Measurements from ENCODE around the gene H2BK1. TPM values are rescaled to one million over a fixed set of nuclear protein-coding genes. Genes with fewer than 3 reads are reported as not detected.

H2BK1 gene
- total RNA-seq, 6 experiments from 2014 or later = not detected

DNA sequence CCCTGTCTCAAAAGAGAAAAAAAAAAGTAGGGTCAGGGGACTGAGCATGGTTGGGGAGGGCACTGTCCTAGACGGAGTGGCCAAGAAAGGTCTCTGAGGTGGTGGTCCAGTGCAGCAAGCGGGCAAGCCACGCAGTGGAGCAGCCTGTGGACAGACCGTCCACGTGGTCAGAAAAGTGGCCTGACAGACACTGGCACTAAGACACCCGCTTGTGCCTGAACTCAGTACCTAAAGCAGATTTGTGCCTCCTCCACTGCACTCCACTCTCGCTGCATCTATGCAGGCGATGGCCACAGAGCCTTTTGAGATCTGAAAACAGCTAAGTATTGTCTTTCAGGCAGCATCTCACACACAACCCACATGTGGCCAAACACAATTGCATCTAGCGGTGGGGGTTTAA, 32.1 kb downstream of the H2BK1 start:
- WGBS (ENCODE audit: insufficient coverage, low coverage, low lambda C conversion rate, missing lambda C conversion rate) = 72% methylated on average over 7 of the region's 9 CpGs
- ATAC-seq = no peak

DNA sequence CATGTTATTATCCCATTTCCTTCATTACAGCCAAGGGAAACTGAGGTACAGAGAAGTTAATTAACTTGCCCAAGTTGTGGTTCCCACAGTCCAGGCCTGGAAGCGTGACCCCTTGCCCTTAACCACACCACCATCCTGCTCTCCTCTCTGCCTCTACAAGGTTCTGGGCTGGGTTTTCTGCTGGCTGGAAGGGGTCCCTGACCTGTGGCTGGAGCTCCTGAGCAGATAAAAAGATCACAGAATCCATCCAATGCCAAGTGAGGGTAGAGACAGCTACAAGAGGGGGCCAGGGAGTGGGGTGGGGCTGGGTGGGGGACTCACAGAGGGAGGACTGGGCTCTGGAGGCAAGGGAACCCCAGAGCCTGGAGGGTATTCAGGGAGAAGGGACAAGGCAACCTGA, 33.0 kb downstream of the H2BK1 start:
- no peaks in the 10 kb centered on the region for H3K4me1 ChIP-seq
- TF ChIP-seq, protein P1, sequence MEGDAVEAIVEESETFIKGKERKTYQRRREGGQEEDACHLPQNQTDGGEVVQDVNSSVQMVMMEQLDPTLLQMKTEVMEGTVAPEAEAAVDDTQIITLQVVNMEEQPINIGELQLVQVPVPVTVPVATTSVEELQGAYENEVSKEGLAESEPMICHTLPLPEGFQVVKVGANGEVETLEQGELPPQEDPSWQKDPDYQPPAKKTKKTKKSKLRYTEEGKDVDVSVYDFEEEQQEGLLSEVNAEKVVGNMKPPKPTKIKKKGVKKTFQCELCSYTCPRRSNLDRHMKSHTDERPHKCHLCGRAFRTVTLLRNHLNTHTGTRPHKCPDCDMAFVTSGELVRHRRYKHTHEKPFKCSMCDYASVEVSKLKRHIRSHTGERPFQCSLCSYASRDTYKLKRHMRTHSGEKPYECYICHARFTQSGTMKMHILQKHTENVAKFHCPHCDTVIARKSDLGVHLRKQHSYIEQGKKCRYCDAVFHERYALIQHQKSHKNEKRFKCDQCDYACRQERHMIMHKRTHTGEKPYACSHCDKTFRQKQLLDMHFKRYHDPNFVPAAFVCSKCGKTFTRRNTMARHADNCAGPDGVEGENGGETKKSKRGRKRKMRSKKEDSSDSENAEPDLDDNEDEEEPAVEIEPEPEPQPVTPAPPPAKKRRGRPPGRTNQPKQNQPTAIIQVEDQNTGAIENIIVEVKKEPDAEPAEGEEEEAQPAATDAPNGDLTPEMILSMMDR (IDR thresholded peaks at IDR 0.05) = no peak
- TF ChIP-seq POLR2A (IDR thresholded peaks at IDR 0.05) = no peak
- H3K4me3 ChIP-seq = no peak overlapping the region
- ATAC-seq (no peak), DNase-seq (peak in 1 of 3 donors; percentile 18)
- H3K36me3 ChIP-seq = no peaks in the 10 kb centered on the region
- H3K27ac ChIP-seq = no peak overlapping the region
- H3K27me3 ChIP-seq = peaks cover 0 to 4% of the 10 kb centered on the region in 2 donors
- WGBS (ENCODE audit: insufficient coverage, low coverage, low lambda C conversion rate, missing lambda C conversion rate) = 75% methylated on average over 1 of the region's 1 CpG
- H3K9me3 ChIP-seq = no peaks in the 10 kb centered on the region
- intact Hi-C loops (cut with DNase I) = loop anchor here in 1 of 2 donors (10.0 kb wide), 1 partner anchor 53 kb away; no protein-coding TSS in a partner anchor

More for the DNA sequence above, 32.1 kb downstream of the H2BK1 start:
- Histone ChIP-seq H3K4me1 (no peaks in the 10 kb centered on the region), H3K27ac (no peak overlapping the region), H3K36me3 (no peaks in the 10 kb centered on the region), H3K9me3 (no peaks in the 10 kb centered on the region), H3K27me3 (no peaks in the 10 kb centered on the region), H3K4me3 (no peak overlapping the region)
- TF ChIP-seq, protein P1 (IDR thresholded peaks at IDR 0.05) = no peak
- no peak for TF ChIP-seq POLR2A (IDR thresholded peaks at IDR 0.05)
- intact Hi-C loops (cut with DNase I) = loop anchor here in 1 of 2 donors (10.0 kb wide), 1 partner anchor 53 kb away; no protein-coding TSS in a partner anchor
- peak in 1 of 3 donors; percentile 25 for DNase-seq

DNA sequence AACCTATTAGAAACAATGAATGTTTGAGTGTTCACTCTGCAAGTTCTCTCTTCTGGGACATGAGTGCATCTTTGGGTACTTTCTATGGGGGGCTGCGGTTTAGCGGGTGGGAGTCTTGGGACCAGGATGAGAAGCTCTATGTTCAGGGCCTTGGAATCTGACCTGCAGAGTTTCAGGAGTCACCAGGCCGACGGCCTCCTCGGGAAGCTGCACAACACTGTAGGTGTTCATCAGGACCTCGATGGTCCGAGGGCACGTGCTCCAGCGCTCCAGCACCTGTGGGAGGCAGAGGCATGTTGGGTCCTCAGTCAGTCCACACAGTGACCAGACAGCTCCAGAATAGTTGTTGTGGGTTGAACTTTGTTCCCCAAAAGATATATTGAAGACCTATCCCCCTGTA, 33.9 kb downstream of the H2BK1 start:
- TF ChIP-seq, protein P1 (IDR thresholded peaks at IDR 0.05) = no peak
- no peak for TF ChIP-seq POLR2A (IDR thresholded peaks at IDR 0.05)
- H3K9me3 ChIP-seq = no peaks in the 10 kb centered on the region
- H3K36me3 ChIP-seq = no peaks in the 10 kb centered on the region
- WGBS (ENCODE audit: insufficient coverage, low coverage, low lambda C conversion rate, missing lambda C conversion rate) = 80% methylated on average over 1 of the region's 9 CpGs
- ATAC-seq = no peak
- H3K27ac ChIP-seq = no peak overlapping the region
- H3K4me1 ChIP-seq = no peaks in the 10 kb centered on the region
- DNase-seq = peak in 1 of 3 donors; percentile 28
- peaks cover 0 to 4% of the 10 kb centered on the region in 2 donors for H3K27me3 ChIP-seq
- intact Hi-C loops (cut with DNase I) = loop anchor here in 1 of 2 donors (10.0 kb wide), 1 partner anchor 52 kb away; no protein-coding TSS in a partner anchor
- no peak overlapping the region for H3K4me3 ChIP-seq

DNA sequence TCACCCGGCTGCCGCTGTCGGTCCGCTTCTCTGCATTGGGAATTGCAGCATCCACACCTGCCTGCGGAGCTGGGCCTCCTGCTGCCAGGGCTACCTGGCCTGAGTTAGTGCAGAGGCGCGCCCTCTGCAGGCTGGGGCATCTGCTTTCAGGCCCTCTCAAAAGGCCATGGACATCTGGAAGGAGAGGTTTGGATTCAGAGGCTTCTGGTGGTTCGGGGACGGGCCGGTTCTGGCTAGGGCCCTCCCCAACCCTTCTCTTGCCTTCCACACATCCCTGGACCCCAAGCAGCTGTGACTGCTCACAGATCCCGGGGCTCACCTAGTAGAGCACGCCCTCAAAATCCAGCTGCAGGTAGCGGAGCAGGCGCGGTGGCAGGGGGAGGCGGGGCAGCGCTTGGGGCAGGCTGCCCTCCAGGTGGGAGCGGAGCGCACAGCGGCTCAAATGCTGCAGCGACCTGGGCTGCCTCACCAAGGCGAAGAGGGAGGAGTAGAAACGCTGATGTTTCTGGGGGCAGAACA, 34.4 kb downstream of the H2BK1 start:
- Histone ChIP-seq H3K27ac (no peak overlapping the region), H3K36me3 (no peaks in the 10 kb centered on the region), H3K4me1 (no peaks in the 10 kb centered on the region), H3K4me3 (no peak overlapping the region), H3K27me3 (peaks cover 0 to 4% of the 10 kb centered on the region in 2 donors), H3K9me3 (no peaks in the 10 kb centered on the region)
- 66% methylated on average over 6 of the region's 23 CpGs for WGBS (ENCODE audit: insufficient coverage, low coverage, low lambda C conversion rate, missing lambda C conversion rate)
- peak in 1 of 3 donors; percentile 32 for DNase-seq
- intact Hi-C loops (cut with DNase I) = loop anchor here in 1 of 2 donors (10.0 kb wide), 1 partner anchor 51 kb away; no protein-coding TSS in a partner anchor
- ATAC-seq = no peak
- no peak for TF ChIP-seq POLR2A (IDR thresholded peaks at IDR 0.05)

DNA sequence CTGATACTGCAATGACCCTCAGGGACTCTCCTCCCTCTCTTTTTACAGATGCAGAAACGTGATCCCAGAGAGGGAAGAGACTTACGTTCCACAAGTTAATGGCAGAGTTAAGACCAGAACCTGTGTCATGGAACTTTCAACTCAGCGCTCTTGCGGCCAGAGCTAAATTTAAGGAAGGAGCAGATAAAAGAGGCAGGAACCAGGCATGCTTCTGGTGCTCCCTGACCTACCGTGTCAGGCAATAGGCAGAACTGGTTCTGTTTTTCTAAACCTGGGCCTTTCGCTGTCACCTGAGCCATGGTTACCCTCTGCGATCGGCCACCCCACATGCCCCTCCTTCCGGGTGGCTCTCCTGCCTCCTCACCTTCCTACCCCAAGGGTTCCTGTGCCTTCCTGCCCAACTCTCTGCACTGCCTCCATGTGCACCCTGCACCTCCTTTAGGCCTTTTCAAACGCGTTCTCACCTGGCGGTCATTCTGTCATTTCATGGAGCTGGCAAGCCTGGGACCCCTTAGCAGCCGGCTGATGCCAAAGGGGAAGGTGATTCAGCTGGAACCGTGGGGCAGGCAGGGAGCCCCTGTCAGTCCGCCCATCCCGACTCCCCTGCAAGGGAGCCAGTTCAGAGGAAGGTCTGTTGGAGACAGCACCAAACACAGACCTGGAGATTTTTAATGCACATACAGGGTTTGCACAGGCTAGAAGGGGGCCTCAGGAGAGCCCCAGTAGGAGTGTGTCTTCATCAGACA, 35.1 kb downstream of the H2BK1 start:
- peak in 1 of 3 donors; percentile 18 for DNase-seq
- intact Hi-C loops (cut with DNase I) = loop anchor here in 1 of 2 donors (10.0 kb wide), 1 partner anchor 50 kb away; no protein-coding TSS in a partner anchor
- peaks cover 0 to 4% of the 10 kb centered on the region in 2 donors for H3K27me3 ChIP-seq

More for the DNA sequence above, 35.1 kb downstream of the H2BK1 start:
- no peak for ATAC-seq
- Histone ChIP-seq H3K9me3 (no peaks in the 10 kb centered on the region), H3K4me1 (no peaks in the 10 kb centered on the region), H3K27ac (no peak overlapping the region), H3K36me3 (no peaks in the 10 kb centered on the region), H3K4me3 (no peak overlapping the region)
- TF ChIP-seq, protein P1 (IDR thresholded peaks at IDR 0.05) = no peak
- TF ChIP-seq POLR2A (IDR thresholded peaks at IDR 0.05) = no peak
- WGBS (ENCODE audit: insufficient coverage, low coverage, low lambda C conversion rate, missing lambda C conversion rate) = 77% methylated on average over 10 of the region's 16 CpGs

Measured in right lobe of liver (tissue), 6 donors.